ENCODE results near the gene MRLN.
A peak's percentile ranks its signal among the peaks of the same experiment; 100 is the strongest.
"Not testable (repeated sequence)": the region's sequence is repeated elsewhere in the genome, so short reads cannot be mapped to it uniquely, and the experiment has no call there.

The MRLN gene

GRCh38 chr10:59745163-59745650, 8.0 kb downstream of the MRLN start:
- no peak for DNase-seq (ENCODE audit: low read depth, low spot score)

GRCh38 chr10:59744762-59745161, 8.5 kb downstream of the MRLN start:
- not testable (repeated sequence) for DNase-seq (ENCODE audit: low read depth, low spot score)

GRCh38 chr10:59744156-59744555, 9.1 kb downstream of the MRLN start:
- not testable (repeated sequence) for DNase-seq (ENCODE audit: low read depth, low spot score)

GRCh38 chr10:59741583-59741982, 11.7 kb downstream of the MRLN start:
- no peak for DNase-seq (ENCODE audit: low read depth, low spot score)

- DNase-seq (ENCODE audit: low read depth, low spot score), result no peak
Measured at GRCh38 chr10:59741048-59741447, 12.2 kb downstream of the MRLN start.

- no peak for DNase-seq (ENCODE audit: low read depth, low spot score)
Measured at GRCh38 chr10:59736749-59737148, 16.5 kb downstream of the MRLN start.

- DNase-seq (ENCODE audit: low read depth, low spot score), result no peak
Measured at GRCh38 chr10:59735296-59735695, 18.0 kb downstream of the MRLN start.

GRCh38 chr10:59734014-59734462, 19.2 kb downstream of the MRLN start:
- no peak for DNase-seq (ENCODE audit: low read depth, low spot score)

- DNase-seq (ENCODE audit: low read depth, low spot score), result not testable (repeated sequence)
Measured at GRCh38 chr10:59733321-59734013, 19.8 kb downstream of the MRLN start.

GRCh38 chr10:59732849-59733248, 20.4 kb downstream of the MRLN start:
- not testable (repeated sequence) for DNase-seq (ENCODE audit: low read depth, low spot score)

- DNase-seq (ENCODE audit: low read depth, low spot score), result not testable (repeated sequence)
Measured at GRCh38 chr10:59729167-59729566, 24.1 kb downstream of the MRLN start.

- no peak for DNase-seq (ENCODE audit: low read depth, low spot score)
Measured at GRCh38 chr10:59724098-59724938, 28.9 kb downstream of the MRLN start.

GRCh38 chr10:59720377-59720776, 32.9 kb downstream of the MRLN start:
- DNase-seq (ENCODE audit: low read depth, low spot score), result no peak

GRCh38 chr10:59719374-59719773, 33.9 kb downstream of the MRLN start:
- no peak for DNase-seq (ENCODE audit: low read depth, low spot score)

- no peak for DNase-seq (ENCODE audit: low read depth, low spot score)
Measured at GRCh38 chr10:59718257-59718656, 35.0 kb downstream of the MRLN start.

GRCh38 chr10:59713196-59713821, 39.9 kb downstream of the MRLN start:
- no peak for DNase-seq (ENCODE audit: low read depth, low spot score)

GRCh38 chr10:59711871-59712494, 41.3 kb downstream of the MRLN start:
- peak; percentile 88 for DNase-seq (ENCODE audit: low read depth, low spot score)

GRCh38 chr10:59709395-59710125, 43.7 kb downstream of the MRLN start, which contains the start of gene SLC16A9:
Gene SLC16A9 (minus strand): TSS chr10:59709850. CDS start chr10:59684291, 25,559 bp downstream.
- peak; percentile 80 for DNase-seq (ENCODE audit: low read depth, low spot score)

GRCh38 chr10:59708816-59709394, 44.4 kb downstream of the MRLN start:
- DNase-seq (ENCODE audit: low read depth, low spot score), result peak; percentile 26
